COLO668 (cell line): ENCODE results near the gene ATXN1.

Experiments
- DNase-seq: peaks from one replicate; lab custom pipeline; 2025; ENCODE audit not compliant: unreplicated experiment; lab: John Stamatoyannopoulos, UW

The ATXN1 gene

GRCh38 chr6:16305788-16306187, 455.5 kb downstream of the ATXN1 start:
- DNase-seq: no peak

DNA sequence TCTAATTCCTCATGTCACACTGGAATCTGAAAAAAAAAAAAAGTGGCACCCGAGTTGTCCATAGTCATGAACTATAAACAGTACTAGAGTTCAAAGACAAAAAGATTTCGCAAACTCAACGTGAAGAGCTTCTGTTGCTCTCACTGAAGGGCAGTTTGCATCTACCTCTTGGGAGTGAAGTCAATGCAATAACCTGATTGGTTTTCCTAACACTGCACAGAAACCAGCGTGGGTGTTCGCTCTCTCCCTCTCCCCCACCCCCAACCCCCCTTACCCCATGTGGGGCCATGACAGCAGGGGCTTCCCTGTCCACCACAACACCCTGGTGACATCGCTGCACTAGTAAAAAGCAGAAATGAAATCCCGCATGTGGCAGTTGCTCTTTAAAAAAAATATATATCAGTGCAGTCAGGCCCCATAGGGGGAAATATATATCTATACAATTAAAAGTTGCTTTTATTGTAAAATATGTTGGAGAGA, 456.0 kb downstream of the ATXN1 start:
- DNase-seq: no peak

DNA sequence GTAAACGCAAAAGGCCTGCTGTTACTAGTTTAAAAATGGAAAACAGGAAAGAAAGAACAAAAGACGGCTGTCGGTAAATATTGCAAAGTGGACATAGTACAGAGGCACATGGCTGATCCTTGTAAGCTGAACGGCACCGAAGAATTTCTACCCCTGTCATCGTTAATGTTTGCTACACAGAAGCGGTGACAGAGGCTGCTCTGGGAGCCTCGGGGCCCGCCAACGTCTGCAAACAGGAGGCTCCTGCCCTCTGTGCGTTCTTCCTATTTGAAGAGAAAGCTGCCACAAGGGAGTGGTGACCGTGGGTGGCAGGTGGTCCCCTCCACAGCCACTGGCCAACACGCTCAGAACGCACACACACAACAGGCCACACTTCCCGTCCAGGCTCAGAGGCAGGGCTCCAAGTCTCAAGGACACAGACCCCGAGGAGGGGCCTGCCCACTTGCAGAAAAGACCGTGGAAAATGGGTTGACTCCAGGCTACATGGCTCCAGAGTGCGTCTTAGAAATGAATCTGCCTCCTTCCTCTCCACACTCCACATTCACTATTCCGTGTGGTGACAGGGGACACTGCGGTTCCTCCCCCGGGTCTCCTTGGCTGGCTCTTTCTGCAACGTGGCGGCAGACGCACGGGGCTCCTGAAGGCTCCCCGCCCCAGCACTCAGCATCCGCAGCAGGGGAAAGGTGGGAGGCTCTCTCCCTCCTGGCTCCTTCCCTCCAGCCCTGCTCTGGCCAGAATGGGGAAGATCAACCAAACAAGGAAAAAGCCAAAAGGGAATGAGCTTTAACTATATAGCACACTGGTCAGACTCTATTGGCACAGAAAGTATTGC, 458.3 kb downstream of the ATXN1 start:
- no peak for DNase-seq

DNA sequence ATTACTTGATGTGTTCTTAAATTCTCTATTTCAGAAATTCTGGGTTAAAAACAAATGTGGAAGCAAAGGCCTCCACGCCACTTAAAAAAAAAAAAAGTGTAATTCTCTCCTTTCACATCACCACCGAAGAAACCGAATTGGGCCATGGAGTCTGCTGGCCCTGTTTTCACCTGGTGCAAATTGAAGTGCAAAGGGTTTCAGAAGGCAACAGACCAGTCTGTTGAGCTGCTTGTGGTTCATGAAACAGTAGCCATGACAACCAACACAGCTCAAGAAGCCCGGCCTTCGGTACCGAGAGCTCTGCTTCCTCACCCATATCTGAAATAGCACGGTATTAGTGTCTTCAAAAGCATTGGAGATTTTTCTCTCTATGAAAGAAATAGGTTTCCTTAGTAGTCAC, 459.7 kb downstream of the ATXN1 start:
- DNase-seq: no peak

DNA sequence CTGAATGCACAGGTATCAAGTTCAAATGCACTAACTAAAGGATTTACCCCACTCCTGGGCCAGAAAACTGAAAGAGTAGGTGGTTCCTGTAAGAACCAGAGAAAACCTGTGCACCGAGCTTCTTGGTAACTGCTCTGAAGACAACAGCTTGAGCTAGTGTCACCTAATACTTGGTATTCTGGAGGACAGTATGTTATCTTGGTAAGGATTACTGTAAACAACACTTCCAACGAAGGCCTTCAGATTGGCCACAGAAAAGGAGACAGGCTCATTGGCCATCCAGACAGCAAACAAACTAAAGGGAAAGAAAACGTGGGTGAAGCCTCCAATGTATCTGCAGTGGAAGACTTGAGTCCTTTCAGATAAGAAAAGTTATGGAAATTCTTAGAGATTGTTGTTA, 461.4 kb downstream of the ATXN1 start:
- DNase-seq: no peak

DNA sequence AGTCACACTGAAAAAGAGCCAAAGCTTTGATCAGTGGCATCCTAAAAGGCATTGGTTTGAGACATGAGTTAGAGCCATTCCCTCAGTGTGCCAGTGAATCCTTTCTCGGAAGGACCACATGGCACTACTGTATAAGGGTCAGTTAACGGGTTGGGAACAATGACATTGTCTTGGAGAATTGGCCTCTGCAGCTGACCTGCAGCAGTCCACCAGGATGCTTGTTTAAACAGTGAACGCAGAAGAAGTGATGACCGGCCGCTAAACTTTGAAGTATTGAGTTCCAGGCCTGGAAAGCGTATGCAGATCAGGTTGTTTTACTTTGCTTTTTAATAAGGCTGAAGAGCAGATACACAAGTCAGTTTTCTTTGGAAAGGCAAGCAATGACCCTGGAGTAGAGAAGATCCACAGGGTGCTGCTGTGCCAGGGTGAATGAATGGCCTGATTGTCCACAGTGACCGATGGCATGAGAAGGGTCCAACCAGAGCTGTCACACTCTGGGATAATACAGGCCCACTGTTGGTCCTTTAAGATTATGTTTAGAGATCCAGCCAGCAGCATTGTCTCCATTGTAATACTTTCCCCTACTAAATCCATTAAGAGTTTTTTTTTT, 465.1 kb downstream of the ATXN1 start:
- no peak for DNase-seq

DNA sequence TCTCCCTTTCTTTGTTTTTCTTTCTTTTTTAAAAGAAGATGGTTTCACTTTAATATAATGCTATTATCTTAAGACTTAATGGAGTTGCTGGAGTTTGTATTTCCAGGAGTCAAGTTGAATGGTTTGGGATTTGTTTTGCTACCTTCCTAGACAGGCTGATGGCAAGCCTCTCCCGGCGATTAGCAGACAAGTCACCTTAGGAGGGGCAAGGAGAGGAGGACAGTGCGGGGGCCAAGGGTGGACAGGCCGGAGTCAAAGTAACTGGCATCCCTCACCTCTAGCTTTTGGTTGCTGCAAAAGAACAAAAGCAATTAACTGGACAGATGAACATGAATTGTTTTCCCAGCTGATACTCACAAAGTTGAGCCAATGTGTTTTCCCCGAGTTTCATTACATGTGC, 465.8 kb downstream of the ATXN1 start:
- no peak for DNase-seq

DNA sequence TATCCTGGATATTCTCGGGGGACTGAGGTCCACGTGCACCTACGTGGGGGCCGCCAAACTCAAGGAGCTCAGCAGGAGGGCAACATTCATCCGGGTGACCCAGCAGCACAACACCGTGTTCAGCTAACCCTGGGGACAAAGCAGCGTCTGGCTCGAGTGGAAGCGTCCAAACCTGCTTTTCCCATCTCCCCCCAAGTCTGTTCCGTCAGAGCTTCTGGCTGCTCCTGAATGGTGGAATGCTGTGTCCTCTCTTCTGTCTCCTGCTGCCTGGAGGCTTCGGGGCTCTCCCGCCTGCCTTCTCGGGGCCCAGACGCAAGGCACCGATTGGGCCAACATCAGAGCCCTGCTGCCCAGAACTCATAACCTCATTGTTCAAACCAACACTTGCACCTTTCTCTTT, 466.2 kb downstream of the ATXN1 start:
- no peak for DNase-seq

- DNase-seq: no peak
Observed at GRCh38 chr6:16294371-16294770, 466.9 kb downstream of the ATXN1 start.

DNA sequence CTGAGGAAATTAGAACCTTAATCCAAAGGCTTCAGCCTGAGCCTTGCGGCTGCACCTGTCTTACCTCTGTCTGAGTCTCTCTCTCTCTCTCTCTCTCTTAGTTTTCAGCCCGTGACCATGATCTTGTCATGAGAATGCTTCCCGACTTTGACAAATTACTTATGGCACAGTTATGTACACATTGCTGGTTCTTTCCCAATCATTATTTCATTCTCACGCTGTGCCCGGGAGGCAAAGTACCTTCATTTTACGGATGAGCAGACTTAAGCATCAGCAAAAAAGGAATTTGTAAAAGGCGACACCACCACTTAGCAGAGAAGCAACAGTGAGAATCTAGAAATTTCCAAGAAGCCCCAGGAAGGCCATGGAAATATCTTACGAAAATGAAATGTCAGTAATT, 468.3 kb downstream of the ATXN1 start:
- no peak for DNase-seq

DNA sequence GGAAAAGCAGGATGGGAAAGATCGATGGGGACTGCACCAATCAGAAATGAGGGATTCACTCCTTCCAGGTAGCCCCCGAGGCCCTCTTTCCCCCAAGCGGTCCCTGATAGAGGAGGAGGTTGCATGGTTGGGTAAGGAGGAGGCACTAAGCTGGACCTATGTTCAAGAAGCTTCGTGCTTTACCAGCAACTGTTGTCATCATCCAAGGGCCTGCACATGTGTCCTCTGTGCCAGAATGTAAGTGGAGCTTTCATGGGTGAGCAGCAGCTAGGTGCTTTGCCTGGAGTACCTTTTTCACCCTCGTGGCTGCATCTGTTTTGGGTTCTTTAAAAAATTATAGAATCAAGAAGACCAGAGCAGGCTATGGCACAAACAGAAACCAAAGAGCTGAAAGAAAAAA, 468.8 kb downstream of the ATXN1 start:
- no peak for DNase-seq

DNA sequence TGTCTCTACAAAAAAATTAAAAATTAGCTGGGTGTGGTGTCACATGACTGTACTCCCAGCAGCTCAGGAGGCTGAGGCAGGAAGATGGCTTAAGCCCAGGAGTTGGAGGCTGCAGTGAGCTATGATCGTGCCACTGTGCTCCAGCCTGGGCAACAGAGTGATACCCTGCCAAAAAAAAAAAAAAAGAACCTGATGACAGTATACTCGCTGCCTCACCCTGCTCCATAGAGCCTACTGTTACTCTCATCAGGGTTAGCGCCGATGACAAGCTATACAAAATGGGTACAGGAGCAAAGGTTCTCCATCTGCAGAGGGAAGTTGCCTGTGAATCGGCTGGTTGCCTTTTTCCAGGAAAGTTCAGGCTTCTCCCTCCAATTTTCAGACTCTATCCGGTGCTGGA, 469.5 kb downstream of the ATXN1 start:
- no peak for DNase-seq

GRCh38 chr6:16288163-16288562, 473.1 kb downstream of the ATXN1 start:
- no peak for DNase-seq

DNA sequence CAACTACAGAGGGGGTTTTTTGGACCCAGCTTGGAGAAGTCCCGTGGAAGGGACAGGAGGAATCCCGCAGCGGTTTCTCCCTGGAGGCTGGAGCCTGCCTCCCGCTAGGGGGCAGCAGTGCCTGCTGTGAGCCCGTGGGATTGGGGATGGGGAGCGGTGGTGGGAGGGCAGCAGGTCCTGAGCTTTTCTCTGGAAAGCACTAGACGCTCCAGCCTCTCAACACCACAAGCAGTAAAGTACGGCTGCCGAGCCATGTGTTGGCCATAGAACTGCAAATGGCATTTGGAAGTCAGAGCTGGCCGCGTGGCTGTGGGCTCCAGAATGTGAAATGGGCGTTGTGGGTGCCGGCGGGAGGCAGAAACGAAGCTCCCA, 475.1 kb downstream of the ATXN1 start:
- peak; percentile 26 for DNase-seq

- no peak for DNase-seq
Observed at GRCh38 chr6:16285467-16286150, 475.7 kb downstream of the ATXN1 start.

DNA sequence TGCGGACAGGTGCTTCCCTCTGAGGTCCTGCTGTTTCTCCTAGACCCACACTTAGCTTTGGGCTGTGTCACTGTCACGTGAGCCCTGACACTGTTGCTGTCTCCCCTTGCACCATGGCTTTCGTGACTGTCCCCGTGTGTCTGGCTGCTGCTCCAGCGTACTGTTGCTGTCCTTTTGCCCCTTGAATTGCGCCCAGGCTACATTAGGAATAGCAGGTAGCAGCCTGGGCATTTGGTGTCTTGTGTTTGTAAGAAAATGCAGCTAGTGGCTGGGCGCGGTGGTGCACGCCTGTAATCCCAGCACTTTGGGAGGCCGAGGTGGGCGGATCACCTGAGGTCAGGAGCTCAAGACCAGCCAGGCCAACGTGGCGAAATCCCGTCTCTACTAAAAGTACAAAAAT, 476.8 kb downstream of the ATXN1 start:
- DNase-seq: no peak

DNA sequence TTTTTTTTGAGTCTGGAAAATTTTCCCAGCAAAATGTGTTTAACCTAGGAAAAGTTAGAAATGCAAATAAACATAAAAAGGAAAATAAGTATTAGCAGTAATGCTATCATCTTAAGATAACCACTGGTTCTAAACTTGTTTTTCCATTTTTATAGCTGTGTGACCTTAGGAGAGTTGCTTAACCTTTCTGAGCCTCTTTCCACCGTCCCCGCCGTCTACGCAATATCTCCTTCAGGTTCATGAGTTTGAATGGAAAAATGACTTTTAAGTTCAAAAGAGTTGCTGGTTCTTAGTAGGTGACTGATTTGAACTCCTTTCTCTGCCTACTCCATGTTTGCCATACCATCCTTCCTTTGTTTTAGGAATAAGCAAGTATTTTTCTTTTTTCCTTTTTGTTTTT, 478.9 kb downstream of the ATXN1 start:
- DNase-seq: no peak

DNA sequence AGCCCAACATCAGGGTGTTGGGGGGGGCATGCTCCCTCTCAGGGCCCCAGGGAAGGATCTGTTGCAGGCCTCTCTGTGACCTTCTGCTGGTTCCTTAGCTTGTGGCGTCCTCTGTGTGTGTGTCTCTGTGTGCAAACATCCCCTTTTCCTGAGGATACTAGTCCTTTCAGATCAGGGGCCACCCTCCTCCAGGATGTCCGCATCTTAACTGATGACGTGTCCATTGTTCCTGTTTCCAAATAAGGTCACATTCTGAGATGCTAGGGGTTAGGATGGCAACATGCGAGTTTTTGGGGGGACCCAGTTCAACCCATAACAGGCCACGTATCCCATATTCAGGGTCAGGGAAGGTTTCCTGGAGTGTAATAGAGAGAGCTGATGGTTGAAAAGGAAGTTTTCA, 482.0 kb downstream of the ATXN1 start:
- no peak for DNase-seq

GRCh38 chr6:16278750-16279149, 482.5 kb downstream of the ATXN1 start:
- no peak for DNase-seq

DNA sequence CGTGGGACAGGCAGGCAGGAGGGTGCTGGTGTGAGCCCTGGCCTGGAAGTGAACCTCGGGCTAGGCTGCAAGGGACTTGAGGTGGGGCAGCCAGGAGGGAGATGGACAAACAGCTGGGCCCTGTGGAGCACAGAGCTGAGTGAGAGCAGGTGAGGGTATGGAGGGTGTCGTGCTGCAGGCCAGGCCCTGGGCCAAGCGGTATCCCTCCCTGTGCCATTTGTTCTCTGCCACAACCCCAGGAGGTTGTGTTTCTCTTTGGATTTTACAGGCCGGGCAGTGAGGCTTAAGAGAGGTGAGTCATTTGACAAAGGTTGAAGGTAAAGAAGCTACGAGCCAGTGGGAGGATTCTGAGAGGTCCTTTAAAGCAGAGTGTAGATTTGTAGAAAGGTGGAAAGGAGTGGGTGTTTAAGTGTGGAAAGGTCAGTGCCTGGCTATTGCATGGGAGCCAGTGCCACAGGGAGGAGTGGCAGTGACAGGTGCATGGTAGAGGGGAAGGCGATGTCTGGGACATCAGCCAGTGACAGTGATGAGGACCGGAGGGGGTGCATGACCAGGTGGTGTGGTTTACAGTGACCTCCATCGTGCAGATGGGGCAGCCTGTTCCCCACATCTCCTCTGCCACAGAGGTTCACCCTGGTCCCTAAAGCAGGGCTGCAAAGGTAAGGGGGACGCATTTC, 483.1 kb downstream of the ATXN1 start:
- no peak for DNase-seq

DNA sequence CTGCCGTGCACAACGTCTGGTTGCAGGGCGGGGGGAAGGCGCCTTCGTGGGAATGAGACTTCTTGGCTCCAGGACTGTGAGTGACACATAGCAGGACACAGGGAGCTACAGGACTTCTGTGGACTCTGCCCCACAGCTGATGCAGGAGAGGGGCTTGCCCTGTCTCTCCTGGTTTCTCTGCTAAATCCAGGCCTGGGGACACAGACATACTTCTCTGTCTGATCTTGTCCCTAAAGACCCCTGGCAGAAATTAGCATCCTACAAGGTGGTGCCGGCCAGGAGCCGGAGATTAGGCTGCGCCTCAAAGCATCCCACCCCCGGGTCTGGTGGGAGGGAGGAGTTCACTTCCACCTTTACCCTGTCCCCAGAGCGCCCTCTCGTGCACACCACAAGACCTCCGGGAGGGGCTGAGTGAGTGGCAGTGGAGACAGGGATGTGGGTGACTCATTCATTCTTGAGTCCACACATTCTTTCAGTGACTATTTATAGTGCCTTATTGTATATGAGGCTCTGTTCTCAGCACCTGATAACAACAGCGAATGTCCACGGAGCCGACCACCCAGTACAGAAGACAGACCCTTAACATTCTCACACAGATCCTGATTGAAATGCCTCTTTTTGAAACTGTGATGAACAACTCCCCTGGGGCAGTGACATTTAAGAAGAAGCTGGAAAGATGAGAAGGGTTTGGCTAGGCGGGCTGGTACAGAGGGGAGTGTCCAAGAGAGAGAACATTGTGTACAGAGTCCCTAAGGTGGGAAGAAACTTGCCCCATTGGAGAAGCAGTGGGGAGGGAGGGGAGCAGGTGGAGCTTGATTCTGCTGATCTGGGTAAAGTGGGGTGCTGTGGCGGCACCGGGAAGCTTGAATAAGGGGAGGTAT, 483.9 kb downstream of the ATXN1 start:
- DNase-seq: peak; percentile 46
